Thoracic aorta endothelial cell (primary cell): Measurements from ENCODE around the gene IGSF8. TPM values are rescaled to one million over a fixed set of nuclear protein-coding genes. Genes with fewer than 3 reads are reported as not detected.

Source experiments
- total RNA-seq: library from RNA; depleted of rRNA; stranded (reverse); fragments of >200 nt; gene quantifications from 2 replicates; pipeline ENCODE4 v1.2.3, GENCODE V29; 2012

The IGSF8 gene
- total RNA-seq: 7.6 and 9.8 TPM in 2 replicates

GRCh38 chr1:160097911-160098851 is at the start of gene IGSF8:
Gene IGSF8, minus strand, starts transcription at chr1:160098619. Its CDS starts 147 bp downstream, at chr1:160098472.

GRCh38 chr1:160115545-160116282 is 17.3 kb upstream of the IGSF8 start, which contains the start of gene ATP1A2:
Gene ATP1A2, plus strand, starts transcription at chr1:160115759. Its CDS starts 103 bp downstream, at chr1:160115862.

GRCh38 chr1:160081261-160081936 is 17.0 kb downstream of the IGSF8 start, which contains the start of gene KCNJ9:
Gene KCNJ9, plus strand, starts transcription at chr1:160081538. Its CDS starts 2,493 bp downstream, at chr1:160084031.

GRCh38 chr1:160069460-160070231 is 28.8 kb downstream of the IGSF8 start, which contains the start of gene KCNJ10:
Gene KCNJ10, minus strand, starts transcription at chr1:160070160. Its CDS starts 27,628 bp downstream, at chr1:160042532.

Other genes starting within 250 kb of the IGSF8 start
- gene VSIG8, start 236.0 kb downstream of the IGSF8 start, total RNA-seq: not detected in 2 replicates
- gene CFAP45, start 198.5 kb downstream of the IGSF8 start, total RNA-seq: 1.1 and 1.6 TPM in 2 replicates
- 454 and 578 TPM in 2 replicates for gene TAGLN2, start 173.1 kb downstream of the IGSF8 start, total RNA-seq
- 0.07 TPM in 1 of 2 replicates, not detected in the other for gene IGSF9, start 153.0 kb downstream of the IGSF8 start, total RNA-seq
- gene SLAMF9, start 144.4 kb downstream of the IGSF8 start, total RNA-seq: not detected in 2 replicates
- gene PIGM, start 66.6 kb downstream of the IGSF8 start, total RNA-seq: 6.5 and 6.9 TPM in 2 replicates
- not detected in 2 replicates for gene KCNJ10, start 28.5 kb downstream of the IGSF8 start, total RNA-seq
- not detected in 2 replicates for gene KCNJ9, start 17.1 kb downstream of the IGSF8 start, total RNA-seq
- not detected in 2 replicates for gene ATP1A2, start 17.1 kb upstream of the IGSF8 start, total RNA-seq
- not detected in 2 replicates for gene ATP1A4, start 53.0 kb upstream of the IGSF8 start, total RNA-seq
- gene CASQ1, start 92.0 kb upstream of the IGSF8 start, total RNA-seq: not detected in 2 replicates
- gene PEA15, start 106.8 kb upstream of the IGSF8 start, total RNA-seq: 154 and 208 TPM in 2 replicates
- 91.8 and 96.1 TPM in 2 replicates for gene DCAF8, start 163.9 kb upstream of the IGSF8 start, total RNA-seq
- 26.6 and 33.9 TPM in 2 replicates for gene PEX19, start 186.5 kb upstream of the IGSF8 start, total RNA-seq
- 236 and 290 TPM in 2 replicates for gene COPA, start 244.6 kb upstream of the IGSF8 start, total RNA-seq
- 87.2 and 101 TPM in 2 replicates for gene NCSTN, start 244.8 kb upstream of the IGSF8 start, total RNA-seq